K562 (cell line): ENCODE results near the gene FDX2. TPM values are rescaled to one million over a fixed set of nuclear protein-coding genes. Genes with fewer than 3 reads are reported as not detected.
A peak's percentile ranks its signal among the peaks of the same experiment; 100 is the strongest.

Source experiments
- E2F3 ChIP-seq: fragments of 250-450 bp; sonication (Bioruptor Pico); IDR thresholded peaks from 2 replicates; pipeline ENCODE4 v1.4.0; 2020; ENCODE audit warnings: mild to moderate bottlenecking
- GATAD2B ChIP-seq: fragments of 450-650 bp; IDR thresholded peaks from 2 replicates; pipeline ENCODE4 v1.6.1; 2017; ENCODE audit warnings: mild to moderate bottlenecking, borderline replicate concordance
- GTF2B ChIP-seq: IDR thresholded peaks from 2 replicates; pipeline ENCODE4 v1.6.1; 2011; ENCODE audit not compliant: insufficient read length; ENCODE audit errors: extremely low read depth
- IRF9 ChIP-seq: fragments of 450-650 bp; IDR thresholded peaks from 2 replicates; pipeline ENCODE4 v1.6.1; 2016; ENCODE audit warnings: missing biosample characterization, missing genetic modification characterization
- NR2C1 ChIP-seq, 2 experiments: fragments of 450-650 bp; IDR thresholded peaks; 2 replicates each; pipeline ENCODE4 v1.6.1; 2017; ENCODE audit warnings: mild to moderate bottlenecking in 2 of 2, antibody characterized with exemption in 1 of 2, inconsistent platforms in 1 of 2, missing compliant biosample characterization in 1 of 2, missing genetic modification characterization in 1 of 2
- POLR3G ChIP-seq: IDR thresholded peaks from 2 replicates; pipeline ENCODE4 v1.6.1; 2011; ENCODE audit not compliant: insufficient read length, insufficient replicate concordance; ENCODE audit errors: extremely low read depth
- RBFOX2 ChIP-seq: fragments of 200-400 bp; formaldehyde crosslinking; IDR thresholded peaks from 2 replicates; pipeline ENCODE4 v1.6.1; 2017; ENCODE audit warnings: low read depth, mild to moderate bottlenecking, low read length, moderate library complexity
- RREB1 ChIP-seq: fragments of 250-450 bp; sonication (Bioruptor Pico); IDR thresholded peaks from 2 replicates; pipeline ENCODE4 v1.4.0; 2020
- SRF ChIP-seq, 2 experiments: fragments of 250-450, 450-650 bp in 1 of 2; sonication (Bioruptor Pico) in 1 of 2; sonication (generic) in 1 of 2; formaldehyde crosslinking; IDR thresholded peaks; 2 replicates each; pipeline versions ENCODE4 v1.5.0 to v1.5.1; 2020 to 2022; ENCODE audit warnings: mild to moderate bottlenecking in 1 of 2, missing genetic modification reagents in 1 of 2
- STAT5B ChIP-seq: fragments of 250-450 bp; sonication (Bioruptor Pico); IDR thresholded peaks from 2 replicates; pipeline ENCODE4 v1.8.0; 2021; ENCODE audit warnings: mild to moderate bottlenecking, inconsistent platforms
- UBTF ChIP-seq, 2 experiments: IDR thresholded peaks; 2 replicates each; pipeline ENCODE4 v1.6.1; 2012; ENCODE audit warnings: improper control_type of control experiment in 2 of 2, low read depth in 2 of 2, low read length in 2 of 2, borderline replicate concordance in 1 of 2
- ZFP91 ChIP-seq: sonication (generic); formaldehyde crosslinking; IDR thresholded peaks from 2 replicates; pipeline ENCODE4 v1.8.0; 2022; ENCODE audit warnings: mild to moderate bottlenecking, missing genetic modification reagents
- ZNF75A ChIP-seq: fragments of 450-650 bp; formaldehyde crosslinking; IDR thresholded peaks from 2 replicates; pipeline ENCODE4 v1.4.0; 2020; ENCODE audit warnings: mild to moderate bottlenecking
- polyA plus RNA-seq, 8 experiments: library from polyadenylated mRNA; depleted of rRNA in 4 of 8; stranded (reverse) in 5 of 8; unstranded in 3 of 8; fragments of >200 nt; fragmentation: Nextera tagmentation in 2 of 8; fragmentation: Illumina TruSeq in 1 of 8; extraction: Ambion mirVana in 2 of 8; extraction: Trizol in 1 of 8; gene quantifications; 2 replicates each; pipeline versions ENCODE4 v1.2.1 to v1.2.3, GENCODE V29; 2011 to 2014; ENCODE audit warnings: inconsistent platforms in 1 of 8, missing spikeins in 1 of 8
- total RNA-seq, 7 experiments: library from RNA; depleted of rRNA in 6 of 7; stranded (reverse); fragments of >200 nt in 6 of 7; fragmentation: Illumina TruSeq in 2 of 7; extraction: Trizol in 2 of 7; gene quantifications; 2 replicates each; pipeline versions ENCODE4 v1.2.1 to v1.2.3, GENCODE V29; 2011 to 2021; ENCODE audit warnings: low replicate concordance in 1 of 7

The FDX2 gene
- total and polyA plus RNA-seq, 9 of the 15 experiments (the other 6 are each of a cell fraction or from before 2014, with no cell fraction given) = 2.5 to 49.8 (median 29.7) TPM

- TF ChIP-seq ZFP91 (CRISPR knock-in tag) (no peak), UBTF (IDR thresholded peaks at IDR 0.05; ENCODE audit: borderline replicate concordance in 1 of 2, low read depth in 2 of 2, low read length in 2 of 2) (peak in 1 of 2 experiments; percentile 62; a peak in 1 of 4 replicates), RREB1 (CRISPR knock-in tag) (no peak), SRF (CRISPR knock-in tag; IDR thresholded peaks at IDR 0.05) (no peak), RBFOX2 (peak; percentile 64), ZNF75A (no peak), POLR3G (no peak), GTF2B (no peak), STAT5B (CRISPR knock-in tag) (no peak), IRF9 (no peak), NR2C1 (IDR thresholded peaks at IDR 0.05) (no peak), NR2C1 (tag; IDR thresholded peaks at IDR 0.05) (no peak), GATAD2B (no peak), E2F3 (CRISPR knock-in tag) (no peak)
Observed at GRCh38 chr19:10289836-10290356, 25.9 kb downstream of the FDX2 start, which contains the start of gene ICAM5 (continued).
